Activated CD4-positive, CD25-positive, alpha-beta regulatory T cell (primary cell): Measurements from ENCODE around the gene PDGFRA.
"Not testable (repeated sequence)": the region's sequence is repeated elsewhere in the genome, so short reads cannot be mapped to it uniquely, and the experiment has no call there.

Experiments
- DNase-seq, 4 experiments: peaks; one replicate each; lab custom pipeline; 2025; lab: John Stamatoyannopoulos, UW

The PDGFRA gene

DNA sequence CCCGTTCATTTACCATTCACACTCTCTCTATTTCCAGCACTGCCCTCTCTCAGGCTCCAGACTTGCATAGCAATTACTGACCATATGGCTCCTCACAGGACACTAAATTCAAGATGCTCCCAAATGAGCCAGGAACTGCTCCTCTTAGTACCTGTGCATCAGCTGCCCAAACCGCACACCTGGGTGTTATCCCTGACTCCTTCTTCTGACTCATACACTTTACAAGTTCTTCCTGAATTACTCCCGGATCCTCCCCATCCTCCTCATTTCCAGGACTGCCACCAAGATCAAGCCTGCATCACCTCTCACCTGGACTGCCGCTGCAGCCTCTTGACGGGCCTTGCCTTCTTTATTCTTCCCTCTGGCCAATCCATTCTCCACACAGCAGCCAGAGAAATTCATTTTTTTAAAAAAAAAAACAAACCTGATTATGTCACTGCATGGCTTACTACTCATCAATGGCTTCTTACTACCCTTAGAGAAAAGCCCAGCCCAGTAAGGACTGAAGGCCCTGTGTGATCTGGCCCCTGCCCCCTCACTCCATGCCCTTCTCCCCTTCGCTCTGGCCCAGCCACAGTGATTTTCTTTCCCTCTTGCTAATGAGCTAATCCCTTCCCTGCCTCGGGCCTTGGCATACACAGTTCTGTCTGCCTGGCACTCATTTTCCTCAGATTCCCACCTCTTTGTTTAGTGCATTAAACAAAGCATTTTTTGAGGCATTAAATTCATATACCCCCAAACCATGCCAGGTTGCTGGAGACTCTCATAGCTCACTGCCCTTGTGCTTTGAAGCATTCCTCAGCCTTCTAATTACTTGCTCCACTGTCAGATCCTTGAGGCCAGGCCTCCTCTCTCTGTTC lies 92.0 kb downstream of the PDGFRA start:
- no peak for DNase-seq

DNA sequence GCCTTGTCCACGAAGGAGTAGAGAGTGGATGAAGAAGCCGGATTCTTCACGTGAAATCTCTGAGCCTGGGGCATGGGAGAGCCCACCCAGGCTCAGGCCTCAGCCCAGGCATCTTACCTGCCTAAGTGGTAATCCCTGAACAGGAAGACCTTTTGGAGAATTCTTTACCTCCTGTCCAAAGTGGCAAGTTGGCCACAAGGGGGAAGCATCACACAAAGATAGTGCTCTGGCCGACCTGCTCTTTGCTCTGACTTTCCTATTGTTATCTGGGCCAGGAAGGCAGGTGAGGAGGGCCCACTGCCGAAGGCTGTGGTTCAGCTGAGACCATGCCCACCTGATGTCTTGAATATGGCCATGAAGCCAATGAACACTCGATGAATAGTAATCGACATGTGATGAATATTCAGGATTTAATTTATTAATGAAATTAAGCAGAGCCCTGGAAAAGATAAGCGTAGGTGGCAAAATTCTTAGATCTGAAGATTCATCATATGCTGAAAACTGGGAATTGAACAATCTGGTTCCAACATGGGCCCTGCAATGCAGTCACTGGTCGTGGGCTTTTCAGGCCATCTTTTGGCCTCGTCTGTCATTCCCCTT lies 93.8 kb downstream of the PDGFRA start:
- DNase-seq, result no peak

DNA sequence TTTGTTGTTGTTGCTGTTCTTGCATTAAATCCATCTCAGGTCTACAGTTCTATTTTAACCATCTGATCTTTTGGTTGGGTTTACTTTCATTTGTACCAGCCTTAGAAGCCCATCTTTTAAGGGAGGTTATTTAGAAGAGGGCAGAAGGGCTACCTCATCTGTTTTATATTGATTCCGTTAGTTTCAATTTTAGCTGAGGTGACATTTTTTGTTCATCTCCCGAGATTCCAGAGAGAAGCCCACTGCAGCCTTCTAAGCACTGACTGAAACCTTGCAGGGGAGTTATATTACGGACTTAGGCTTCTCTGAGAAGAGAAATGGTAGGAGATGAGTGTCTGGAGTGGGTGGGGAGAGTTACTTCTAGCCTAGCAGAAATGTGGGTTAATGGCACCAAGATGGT lies 101.8 kb downstream of the PDGFRA start:
- no peak for DNase-seq

DNA sequence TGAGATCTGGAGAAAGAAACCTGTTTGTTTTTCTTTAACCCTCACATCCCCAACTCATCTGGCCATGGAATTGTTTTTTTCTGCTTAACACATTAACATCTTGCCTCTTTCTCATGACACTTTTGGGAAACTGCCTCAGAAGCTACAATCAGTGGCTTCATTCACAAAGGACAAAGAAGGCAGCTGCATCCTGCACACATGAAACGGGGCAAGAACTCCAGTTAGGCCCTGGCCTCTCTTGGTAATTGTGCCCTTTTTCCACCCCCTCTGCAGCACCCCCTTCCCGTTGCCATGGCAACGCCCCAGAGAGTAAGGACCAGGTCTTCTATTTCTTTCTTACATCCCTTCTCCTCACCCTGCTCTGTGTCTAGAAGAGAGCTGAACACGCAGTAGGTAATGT lies 103.4 kb downstream of the PDGFRA start:
- DNase-seq, result no peak

DNA sequence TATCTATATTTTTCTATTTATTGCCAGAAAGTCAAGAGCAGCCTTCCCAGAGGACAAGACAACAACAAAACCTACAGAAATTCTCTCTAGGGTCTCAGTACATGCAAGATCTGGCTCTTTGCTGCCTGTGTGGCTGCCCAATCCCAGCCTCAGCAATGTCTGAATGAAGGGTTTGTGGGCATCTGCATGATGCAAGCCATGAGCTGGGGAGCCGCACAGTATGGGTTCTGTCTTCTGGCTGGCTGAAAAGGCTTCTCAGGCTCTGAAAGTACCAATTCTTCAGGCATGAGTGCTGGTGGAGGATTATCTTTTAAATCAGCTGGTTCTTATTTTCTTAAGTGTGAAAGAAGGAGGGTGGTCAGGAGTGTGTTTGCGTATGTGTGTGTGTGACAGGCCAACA lies 104.6 kb downstream of the PDGFRA start:
- no peak for DNase-seq

DNA sequence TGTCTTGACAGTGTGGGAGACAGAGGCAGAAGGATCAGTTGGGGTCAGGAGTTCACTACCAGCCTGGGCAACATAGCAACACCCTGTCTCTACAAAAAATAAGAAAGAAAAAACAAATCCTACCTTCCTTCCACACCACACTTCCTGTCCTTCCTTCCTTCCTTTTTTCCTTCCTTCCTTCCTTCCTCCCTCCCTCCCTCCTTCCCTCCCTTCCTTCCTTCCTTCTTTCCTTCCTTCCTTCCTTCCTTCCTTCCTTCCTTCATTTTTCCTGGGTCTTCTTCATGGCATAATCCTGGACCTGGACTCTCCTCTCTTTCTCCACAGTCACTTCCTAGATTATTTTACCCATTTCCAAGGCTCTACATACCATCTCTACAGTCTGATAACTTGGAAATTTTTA lies 105.7 kb downstream of the PDGFRA start:
- DNase-seq, result not testable (repeated sequence)

DNA sequence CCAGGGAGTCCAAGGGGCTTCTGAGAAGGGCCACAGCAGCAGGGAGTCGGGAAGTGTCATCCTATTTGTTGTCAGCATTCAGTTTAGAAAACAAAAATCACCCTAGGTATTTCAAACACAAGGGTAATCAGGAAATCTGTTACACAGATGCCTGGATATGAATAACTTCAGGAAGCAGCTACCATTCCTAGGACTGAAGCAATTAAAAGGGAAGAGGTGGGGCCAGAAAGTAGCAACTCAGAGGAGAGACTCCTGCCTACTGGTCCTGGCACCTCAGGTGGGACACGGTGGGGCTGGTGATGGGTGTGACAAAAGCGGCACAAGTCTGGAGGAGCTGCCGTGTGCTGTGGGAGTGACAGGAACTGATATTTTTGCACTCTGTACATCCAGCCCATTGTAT lies 107.9 kb downstream of the PDGFRA start:
- DNase-seq, result no peak

DNA sequence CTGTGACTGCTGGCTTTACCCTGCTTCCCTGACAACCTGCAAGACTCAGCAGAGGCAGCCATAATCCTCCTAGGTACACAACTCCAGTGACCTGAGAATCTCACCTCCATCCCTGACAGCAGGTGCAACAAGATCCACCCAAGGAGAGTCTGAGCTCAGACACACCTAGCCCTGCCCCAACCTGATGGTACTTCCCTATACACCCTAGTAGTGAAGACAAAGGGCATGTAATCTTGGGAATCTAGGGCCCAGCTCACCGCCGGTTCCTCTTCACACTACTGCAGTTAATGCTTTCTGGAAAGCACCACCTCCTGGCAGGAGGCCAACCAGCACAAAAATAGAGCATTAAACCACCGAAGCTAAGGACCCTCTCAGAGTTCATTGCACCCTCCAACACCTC lies 113.0 kb downstream of the PDGFRA start:
- not testable (repeated sequence) for DNase-seq
